HG02973 (cell line): ENCODE data around the gene ID4.

Source experiments
- ATAC-seq: cut with Tn5 transposase; IDR thresholded peaks from one replicate; pipeline ENCODE4 v1.9.1; 2021; ENCODE audit warnings: moderate library complexity; ENCODE audit not compliant: unreplicated experiment

The ID4 gene, protein sequence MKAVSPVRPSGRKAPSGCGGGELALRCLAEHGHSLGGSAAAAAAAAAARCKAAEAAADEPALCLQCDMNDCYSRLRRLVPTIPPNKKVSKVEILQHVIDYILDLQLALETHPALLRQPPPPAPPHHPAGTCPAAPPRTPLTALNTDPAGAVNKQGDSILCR

GRCh38 chr6:19836799-19837510 lies at the start of gene ID4:
Gene ID4 (plus strand): TSS chr6:19837370. CDS start chr6:19837755, 385 bp downstream.
- ATAC-seq, result no peak

GRCh38 chr6:19788686-19789085 lies 48.5 kb upstream of the ID4 start:
- no peak for ATAC-seq

DNA sequence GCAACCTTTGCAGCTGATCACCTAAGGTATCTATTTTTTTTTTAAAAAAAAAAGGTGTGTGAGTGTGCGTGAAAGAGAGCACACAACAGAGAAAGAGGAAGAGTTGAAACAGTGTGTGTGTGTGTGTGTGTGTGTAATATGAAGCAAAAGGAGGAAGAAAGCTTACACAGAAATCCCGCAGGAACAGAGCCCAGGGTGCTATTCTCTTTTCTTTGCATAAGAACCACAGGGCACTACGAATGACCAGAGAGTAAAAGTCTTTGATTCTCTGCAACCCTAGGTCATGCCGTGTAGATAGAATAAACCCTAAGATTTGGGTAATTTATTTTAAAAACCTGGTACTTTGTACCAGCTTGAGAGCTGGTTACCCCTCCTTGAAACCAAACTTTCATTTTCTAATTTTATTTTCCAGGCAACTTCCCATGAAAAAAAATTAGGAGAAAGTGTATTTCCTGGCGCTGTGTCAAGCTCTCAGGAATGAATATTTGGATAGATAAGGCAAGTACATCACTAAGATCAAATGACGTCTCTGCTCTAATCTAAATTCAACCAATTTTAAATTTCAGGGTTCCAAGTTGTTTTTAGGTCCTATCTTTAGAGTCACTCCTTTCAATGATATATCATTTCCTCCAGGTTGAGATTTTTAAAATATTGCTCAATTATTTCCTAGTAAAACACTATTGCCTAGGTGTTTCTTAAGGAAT lies 47.9 kb upstream of the ID4 start:
- ATAC-seq, result no peak

GRCh38 chr6:19791267-19791666 lies 45.9 kb upstream of the ID4 start:
- ATAC-seq, result no peak

GRCh38 chr6:19795211-19795610 lies 42.0 kb upstream of the ID4 start:
- no peak for ATAC-seq

- ATAC-seq, result no peak
Measured at GRCh38 chr6:19796452-19796851, 40.7 kb upstream of the ID4 start.

DNA sequence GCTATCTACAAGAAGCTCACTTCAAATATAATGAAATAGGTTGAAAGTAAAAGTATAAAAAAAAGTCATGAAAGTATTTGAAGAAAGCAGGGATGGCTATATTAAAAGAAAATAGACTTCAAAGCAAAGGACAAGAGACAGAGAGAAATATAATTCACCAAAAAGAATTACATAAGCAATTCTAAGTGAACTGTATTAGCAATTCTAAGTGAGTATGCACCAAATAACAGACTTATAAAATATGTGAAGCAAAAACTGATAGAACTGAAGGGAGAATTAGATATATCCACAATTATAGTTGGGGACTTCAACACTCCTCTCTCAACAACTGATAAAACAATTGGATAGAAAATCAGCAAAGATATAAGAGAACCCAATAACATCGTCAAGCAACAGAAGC lies 38.8 kb upstream of the ID4 start:
- ATAC-seq, result no peak

- ATAC-seq, result no peak
Measured at GRCh38 chr6:19802656-19803055, 34.5 kb upstream of the ID4 start.

DNA sequence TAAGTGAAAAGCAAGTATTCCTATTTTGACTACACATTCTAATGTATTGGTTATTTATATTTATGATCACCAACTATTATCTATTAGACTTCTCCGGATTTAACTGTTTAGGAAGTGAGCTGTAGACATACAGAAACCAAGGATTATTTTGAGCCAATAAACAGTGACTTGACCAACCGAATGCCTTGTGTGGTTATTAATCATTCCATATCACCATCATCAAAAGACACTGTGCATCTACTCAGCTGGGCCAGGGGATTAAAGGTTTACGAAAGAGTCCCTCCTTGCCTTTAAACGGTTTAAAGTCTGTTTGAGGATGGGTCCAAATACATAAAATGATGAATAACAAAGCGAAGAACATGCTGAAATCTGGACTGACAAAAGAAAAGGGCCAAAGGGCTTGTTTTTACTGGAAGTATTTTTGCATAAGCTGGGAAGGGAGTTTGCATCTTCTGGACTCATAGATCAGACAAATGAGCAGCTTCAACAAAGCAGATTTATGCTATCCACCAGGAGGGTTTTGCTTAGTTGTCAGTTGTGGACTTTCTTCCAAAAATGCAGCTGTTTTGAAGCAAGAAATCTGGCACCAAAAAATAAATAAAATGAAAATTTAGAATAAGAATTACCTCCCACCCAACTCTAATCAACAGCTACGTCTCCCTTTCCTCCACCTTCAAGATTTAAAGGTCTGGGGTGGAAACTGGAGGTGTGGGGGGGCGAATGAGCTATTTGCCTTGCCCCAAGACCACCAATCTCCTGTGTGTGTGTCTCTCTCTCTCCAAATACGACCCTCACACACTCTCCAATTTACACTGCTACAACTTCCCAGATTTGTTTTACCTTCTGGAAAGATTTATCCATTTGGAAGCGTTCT lies 33.6 kb upstream of the ID4 start:
- no peak for ATAC-seq

- ATAC-seq, result peak; percentile 96
Measured at GRCh38 chr6:19804205-19805128, 32.7 kb upstream of the ID4 start.

GRCh38 chr6:19805129-19805481 lies 32.1 kb upstream of the ID4 start:
- ATAC-seq, result no peak

GRCh38 chr6:19806971-19807396 lies 30.2 kb upstream of the ID4 start:
- ATAC-seq, result no peak

GRCh38 chr6:19811397-19812079 lies 25.6 kb upstream of the ID4 start:
- ATAC-seq, result no peak

- no peak for ATAC-seq
Measured at GRCh38 chr6:19812512-19813119, 24.6 kb upstream of the ID4 start.

- ATAC-seq, result no peak
Measured at GRCh38 chr6:19818805-19819204, 18.4 kb upstream of the ID4 start.

DNA sequence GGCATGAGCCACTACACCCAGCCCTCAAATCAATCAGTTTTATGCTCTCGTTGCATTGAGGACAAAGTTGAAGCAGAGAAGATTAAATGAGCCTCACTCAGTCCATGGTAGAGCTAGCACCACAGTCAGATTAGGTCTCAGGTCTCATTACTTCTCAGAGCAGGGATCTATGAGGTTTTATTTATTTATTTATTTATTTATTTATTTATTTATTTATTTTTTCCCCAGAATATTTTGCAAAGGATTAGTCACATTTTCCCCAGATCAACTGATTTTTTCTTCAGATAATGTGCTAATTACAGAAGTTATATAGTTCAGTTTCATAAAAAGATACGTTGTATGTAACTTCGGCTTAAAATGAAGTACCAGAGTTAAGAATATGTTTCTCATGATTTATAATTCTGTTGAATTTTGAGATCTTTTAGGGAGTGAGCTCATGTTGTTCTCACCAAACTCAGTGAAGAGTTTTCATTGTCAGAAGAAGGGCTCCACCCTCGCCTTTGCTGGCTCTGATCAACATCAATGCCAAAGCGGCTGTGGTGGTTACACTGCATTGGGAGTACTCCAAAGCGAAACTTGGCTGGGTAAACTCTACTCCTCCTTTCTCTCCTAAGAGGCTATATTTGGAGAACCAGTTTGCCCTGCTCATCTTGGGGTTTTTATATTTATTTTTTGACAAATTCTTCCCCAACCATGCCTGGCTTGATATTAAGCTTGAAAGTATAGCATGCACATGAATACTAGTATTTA lies 12.9 kb upstream of the ID4 start:
- ATAC-seq, result no peak

GRCh38 chr6:19827247-19827646 lies 9.9 kb upstream of the ID4 start:
- ATAC-seq, result no peak

- ATAC-seq, result no peak
Measured at GRCh38 chr6:19827903-19828302, 9.3 kb upstream of the ID4 start.

GRCh38 chr6:19830171-19830570 lies 7.0 kb upstream of the ID4 start:
- no peak for ATAC-seq
